ENCODE results near the gene ALOX15B. TPM values are rescaled to one million over a fixed set of nuclear protein-coding genes. Genes with fewer than 3 reads are reported as not detected.
A peak's percentile ranks its signal among the peaks of the same experiment; 100 is the strongest.

The ALOX15B gene
- total RNA-seq, 2 donors from 2014 or later = 52.1 to 108 TPM

DNA sequence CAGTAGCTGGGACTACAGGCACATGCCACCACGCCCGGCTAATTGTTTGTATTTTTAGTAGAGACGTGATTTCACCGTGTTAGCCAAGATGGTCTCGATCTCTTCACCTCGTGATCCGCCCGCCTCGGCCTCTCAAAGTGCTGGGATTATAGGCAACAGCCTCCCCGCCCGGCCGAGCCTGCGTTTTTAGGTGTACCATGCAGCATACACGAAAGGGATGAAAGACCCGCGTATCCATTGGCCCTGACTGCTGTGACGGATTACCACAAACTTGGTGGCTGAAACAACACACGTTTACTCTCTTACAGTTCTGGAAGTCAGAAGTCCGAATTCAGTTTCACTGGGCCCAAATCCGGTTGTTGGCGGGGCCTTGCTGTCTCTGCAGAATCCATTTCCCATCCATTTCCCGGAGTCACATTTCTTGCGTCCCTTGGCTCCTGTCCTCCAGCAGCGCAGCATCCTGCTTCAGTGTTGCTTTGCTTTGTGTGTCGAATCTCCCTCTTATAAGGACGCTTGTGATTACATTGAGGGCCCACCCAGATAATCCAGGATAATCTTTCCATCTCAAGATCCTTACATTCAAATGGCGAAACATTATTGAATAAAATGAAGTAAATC lies 44.8 kb upstream of the ALOX15B start:
- Histone ChIP-seq H3K27me3 (replicated peaks; ENCODE audit: insufficient read depth) (no peaks in the 10 kb centered on the region), H3K4me3 (no peak overlapping the region), H3K4me1 (replicated peaks) (no peaks in the 10 kb centered on the region), H3K9me3 (no peaks in the 10 kb centered on the region), H3K27ac (no peak overlapping the region), H3K36me3 (no peaks in the 10 kb centered on the region)
- no peak for TF ChIP-seq POLR2AphosphoS5 (IDR thresholded peaks at IDR 0.05)
- TF ChIP-seq, protein P1, sequence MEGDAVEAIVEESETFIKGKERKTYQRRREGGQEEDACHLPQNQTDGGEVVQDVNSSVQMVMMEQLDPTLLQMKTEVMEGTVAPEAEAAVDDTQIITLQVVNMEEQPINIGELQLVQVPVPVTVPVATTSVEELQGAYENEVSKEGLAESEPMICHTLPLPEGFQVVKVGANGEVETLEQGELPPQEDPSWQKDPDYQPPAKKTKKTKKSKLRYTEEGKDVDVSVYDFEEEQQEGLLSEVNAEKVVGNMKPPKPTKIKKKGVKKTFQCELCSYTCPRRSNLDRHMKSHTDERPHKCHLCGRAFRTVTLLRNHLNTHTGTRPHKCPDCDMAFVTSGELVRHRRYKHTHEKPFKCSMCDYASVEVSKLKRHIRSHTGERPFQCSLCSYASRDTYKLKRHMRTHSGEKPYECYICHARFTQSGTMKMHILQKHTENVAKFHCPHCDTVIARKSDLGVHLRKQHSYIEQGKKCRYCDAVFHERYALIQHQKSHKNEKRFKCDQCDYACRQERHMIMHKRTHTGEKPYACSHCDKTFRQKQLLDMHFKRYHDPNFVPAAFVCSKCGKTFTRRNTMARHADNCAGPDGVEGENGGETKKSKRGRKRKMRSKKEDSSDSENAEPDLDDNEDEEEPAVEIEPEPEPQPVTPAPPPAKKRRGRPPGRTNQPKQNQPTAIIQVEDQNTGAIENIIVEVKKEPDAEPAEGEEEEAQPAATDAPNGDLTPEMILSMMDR (IDR thresholded peaks at IDR 0.05) = no peak
- intact Hi-C loops (cut with DNase I) = loop anchor here (10.0 kb wide), 1 partner anchor 249 kb away; no protein-coding TSS in a partner anchor
- no peak for DNase-seq (ENCODE audit: low spot score)
- 93% methylated on average over 27 of the region's 27 CpGs for WGBS

DNA sequence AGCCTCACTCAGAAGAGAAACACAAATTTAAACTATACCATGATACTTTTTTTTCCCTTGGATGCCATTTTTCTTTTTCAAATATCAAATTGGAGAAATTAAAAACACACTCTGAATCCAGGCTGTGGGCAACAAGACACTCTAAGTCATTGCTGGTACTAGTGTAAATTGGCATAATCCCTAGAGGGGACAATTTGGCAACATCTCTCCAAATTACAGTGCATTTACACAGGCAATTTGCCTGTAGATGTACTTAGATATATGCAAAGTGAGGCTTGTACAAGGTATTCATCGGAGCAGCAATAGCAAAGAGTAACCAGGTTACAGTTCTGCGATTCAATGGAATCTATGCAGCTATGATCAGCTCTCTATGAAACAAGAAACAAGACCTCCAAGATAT lies 43.1 kb upstream of the ALOX15B start:
- DNase-seq (ENCODE audit: low spot score) = no peak
- TF ChIP-seq, protein P1 (IDR thresholded peaks at IDR 0.05) = no peak
- TF ChIP-seq POLR2AphosphoS5 (IDR thresholded peaks at IDR 0.05) (no peak), POLR2A (IDR thresholded peaks at IDR 0.05) (no peak)
- H3K9me3 ChIP-seq = no peaks in the 10 kb centered on the region
- intact Hi-C loops (cut with DNase I) = loop anchor here (10.0 kb wide), 1 partner anchor 251 kb away; no protein-coding TSS in a partner anchor
- 76% methylated on average over 2 of the region's 2 CpGs for WGBS
- H3K4me1 ChIP-seq (replicated peaks) = no peaks in the 10 kb centered on the region
- no peak overlapping the region for H3K4me3 ChIP-seq
- H3K36me3 ChIP-seq = no peaks in the 10 kb centered on the region
- no peaks in the 10 kb centered on the region for H3K27me3 ChIP-seq (replicated peaks; ENCODE audit: insufficient read depth)
- H3K27ac ChIP-seq = no peak overlapping the region

DNA sequence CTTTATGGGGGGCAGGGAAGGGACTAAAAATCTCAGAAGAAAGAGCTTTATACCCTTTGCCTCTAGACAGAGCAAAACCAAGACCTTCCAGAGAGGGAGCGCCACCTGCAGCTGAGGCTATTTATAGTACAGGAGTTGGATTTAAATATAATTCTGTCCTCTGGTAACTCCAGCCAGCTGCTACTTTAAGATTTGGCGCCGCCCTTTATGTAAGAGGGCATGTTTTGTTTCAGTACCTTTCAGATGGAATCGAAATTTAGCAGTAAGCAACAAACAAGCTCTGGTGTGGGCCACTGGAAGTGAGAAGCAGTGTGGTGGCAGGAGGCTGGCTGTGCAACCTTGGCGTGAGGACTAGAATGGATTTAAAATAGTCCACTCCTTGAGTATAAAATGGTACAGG lies 41.7 kb upstream of the ALOX15B start:
- 35% methylated on average over 5 of the region's 5 CpGs for WGBS
- H3K27me3 ChIP-seq (replicated peaks; ENCODE audit: insufficient read depth) = no peaks in the 10 kb centered on the region
- H3K27ac ChIP-seq = no peak overlapping the region
- TF ChIP-seq, protein P1 (IDR thresholded peaks at IDR 0.05) = peak in 2 of 4 experiments; percentile 19 to 41
- TF ChIP-seq POLR2AphosphoS5 (IDR thresholded peaks at IDR 0.05) = no peak
- no peaks in the 10 kb centered on the region for H3K36me3 ChIP-seq
- no peaks in the 10 kb centered on the region for H3K9me3 ChIP-seq
- peaks cover under 1% of the 10 kb centered on the region for H3K4me1 ChIP-seq (replicated peaks)
- H3K4me3 ChIP-seq = no peak overlapping the region
- intact Hi-C loops (cut with DNase I) = loop anchor here (10.0 kb wide), 1 partner anchor 252 kb away; no protein-coding TSS in a partner anchor
- no peak for DNase-seq (ENCODE audit: low spot score)

DNA sequence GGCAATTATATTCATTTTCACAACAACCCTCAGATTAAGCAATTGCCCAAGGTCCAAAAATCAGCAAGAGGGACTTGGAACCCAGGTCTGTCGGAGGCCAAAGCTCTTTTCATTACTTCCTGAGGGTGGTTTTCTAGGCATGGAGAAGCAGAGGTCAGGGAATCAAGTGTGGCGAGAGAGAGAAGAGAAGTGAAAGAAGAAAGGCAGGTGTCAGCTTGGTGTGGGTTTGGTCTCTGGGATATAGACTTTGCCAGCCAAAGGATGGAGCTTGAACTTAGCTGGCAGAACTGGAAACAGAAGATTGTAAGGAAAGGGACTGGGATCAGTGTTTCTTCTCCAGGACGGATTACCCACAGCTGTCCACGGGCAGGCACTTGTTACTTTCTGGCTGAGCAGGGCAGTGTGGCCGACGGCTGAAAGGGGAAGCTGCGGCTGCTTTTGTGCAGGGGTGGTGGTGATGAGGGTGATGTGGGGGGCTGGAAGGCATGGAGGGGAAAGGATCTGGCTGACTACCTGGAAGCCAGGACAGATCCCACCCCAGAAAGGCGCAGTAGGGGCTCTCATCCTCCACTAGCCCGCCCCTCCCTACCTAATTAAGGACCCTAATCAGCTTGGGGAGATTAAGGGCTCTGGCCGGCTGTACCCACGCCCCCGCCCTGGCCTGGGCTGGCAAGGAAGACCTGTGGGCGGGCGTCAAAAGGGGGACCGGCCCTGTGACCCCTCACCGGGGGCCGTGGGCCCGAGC lies 36.7 kb upstream of the ALOX15B start, which contains the start of gene GUCY2D:
Gene GUCY2D, plus strand, starts transcription at position 640 of the 745 bp plus-strand sequence. CDS start 433 bp downstream, outside the sequence.
- Histone ChIP-seq H3K27ac (no peak within 1 kb of the TSS), H3K27me3 (replicated peaks; ENCODE audit: insufficient read depth) (peaks cover 6% of the 10 kb centered on the region), H3K4me3 (peak within 1 kb of the TSS in 1 of 2 donors; percentile 26), H3K9me3 (no peaks in the 10 kb centered on the region), H3K4me1 (replicated peaks) (peaks cover 10% of the 10 kb centered on the region), H3K36me3 (no peaks in the 10 kb centered on the region)
- DNase-seq (ENCODE audit: low spot score) = no peak
- TF ChIP-seq POLR2AphosphoS5 (IDR thresholded peaks at IDR 0.05) (no peak), POLR2A (IDR thresholded peaks at IDR 0.05) (no peak)
- TF ChIP-seq, protein P1 (IDR thresholded peaks at IDR 0.05) = no peak
- intact Hi-C loops (cut with DNase I) = no loop called here
- WGBS = 33% methylated on average over 18 of the region's 18 CpGs

Data from prostate gland (tissue), 2 donors.